ENCODE measurements around the gene PEAR1.

DNA sequence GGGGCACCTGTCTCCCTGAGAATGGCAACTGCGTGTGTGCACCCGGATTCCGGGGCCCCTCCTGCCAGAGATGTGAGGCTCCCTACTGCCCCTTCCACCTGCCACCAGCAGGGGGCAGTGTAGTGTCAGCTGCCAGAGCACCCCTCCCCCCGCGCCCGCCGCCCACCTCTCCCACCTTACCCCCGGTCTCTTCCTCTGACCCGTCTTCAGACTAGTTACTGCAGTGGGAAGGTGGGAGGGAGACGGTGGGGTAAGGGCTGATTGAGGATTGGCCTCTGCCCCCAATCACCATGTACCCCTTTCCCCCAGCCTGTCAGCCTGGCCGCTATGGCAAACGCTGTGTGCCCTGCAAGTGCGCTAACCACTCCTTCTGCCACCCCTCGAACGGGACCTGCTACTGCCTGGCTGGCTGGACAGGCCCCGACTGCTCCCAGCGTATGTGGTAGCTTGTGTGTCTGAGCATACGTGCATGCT, 16.8 kb downstream of the PEAR1 start:
- TF ChIP-seq TAF1 (IDR thresholded peaks at IDR 0.05; ENCODE audit: low read depth, low read length) (no peak), POLR2A (IDR thresholded peaks at IDR 0.05; ENCODE audit: low read depth, low read length) (no peak), POLR2AphosphoS5 (IDR thresholded peaks at IDR 0.05; ENCODE audit: low read depth, low read length) (no peak)
